ENCODE results near the gene MACROD2.

The MACROD2 gene

GRCh38 chr20:16069389-16070010 is 2074.2 kb downstream of the MACROD2 start:
- no peak for DNase-seq (ENCODE audit: low read depth)

- no peak for DNase-seq (ENCODE audit: low read depth)
Measured at GRCh38 chr20:16072220-16072619, 2076.9 kb downstream of the MACROD2 start.

- DNase-seq (ENCODE audit: low read depth) = no peak
Measured at GRCh38 chr20:16078172-16078898, 2083.0 kb downstream of the MACROD2 start.

- DNase-seq (ENCODE audit: low read depth) = no peak
Measured at GRCh38 chr20:16081421-16081820, 2086.1 kb downstream of the MACROD2 start.

- no peak for DNase-seq (ENCODE audit: low read depth)
Measured at GRCh38 chr20:16082051-16082550, 2086.8 kb downstream of the MACROD2 start.

- DNase-seq (ENCODE audit: low read depth) = no peak
Measured at GRCh38 chr20:16083639-16084280, 2088.4 kb downstream of the MACROD2 start.

GRCh38 chr20:16095226-16095625 is 2099.9 kb downstream of the MACROD2 start:
- no peak for DNase-seq (ENCODE audit: low read depth)

- DNase-seq (ENCODE audit: low read depth) = no peak
Measured at GRCh38 chr20:16096756-16097326, 2101.5 kb downstream of the MACROD2 start.

- no peak for DNase-seq (ENCODE audit: low read depth)
Measured at GRCh38 chr20:16097788-16098187, 2102.5 kb downstream of the MACROD2 start.

- no peak for DNase-seq (ENCODE audit: low read depth)
Measured at GRCh38 chr20:16098890-16099639, 2103.7 kb downstream of the MACROD2 start.

- no peak for DNase-seq (ENCODE audit: low read depth)
Measured at GRCh38 chr20:16100111-16100510, 2104.8 kb downstream of the MACROD2 start.

GRCh38 chr20:16100767-16101166 is 2105.5 kb downstream of the MACROD2 start:
- DNase-seq (ENCODE audit: low read depth) = no peak
